CD14-positive monocyte (primary cell): ENCODE data around the gene HTR5A. TPM values are rescaled to one million over a fixed set of nuclear protein-coding genes. Genes with fewer than 3 reads are reported as not detected.

ENCODE experiments used
- DNase-seq, 3 donors: peaks; one replicate each; pipeline ENCODE4 v3.0.0-alpha.2; 2011 to 2022
- H2AFZ ChIP-seq: 2 replicates; pipeline ENCODE4 v1.6.0; 2012; ENCODE audit warnings: mild to moderate bottlenecking, low read depth, low read length, inconsistent platforms; ENCODE audit not compliant: insufficient read depth, poor library complexity, severe bottlenecking
- H3K27ac ChIP-seq, 2 donors: 1 replicate in 1 of 2; 2 replicates in 1 of 2; pipeline ENCODE4 v1.5.1; 2012 to 2013; ENCODE audit warnings: low read length in 2 of 2, control low read depth in 1 of 2, inconsistent platforms in 1 of 2, low read depth in 1 of 2, mild to moderate bottlenecking in 1 of 2
- H3K27me3 ChIP-seq, 2 donors: one replicate each; pipeline versions ENCODE4 v1.6.0 to v1.6.1; 2011 to 2013; ENCODE audit warnings: low read length in 2 of 2; ENCODE audit not compliant: control insufficient read depth in 2 of 2, insufficient read depth in 2 of 2
- H3K36me3 ChIP-seq, 2 donors: replicated peaks in 1 of 2; 1 replicate in 1 of 2; 2 replicates in 1 of 2; pipeline versions ENCODE4 v1.5.1 to v1.6.1; 2012 to 2013; ENCODE audit warnings: low read length in 2 of 2, control low read depth in 1 of 2, inconsistent platforms in 1 of 2, mild to moderate bottlenecking in 1 of 2; ENCODE audit not compliant: insufficient read depth in 2 of 2, control insufficient read depth in 1 of 2
- H3K4me1 ChIP-seq, 2 donors: 1 replicate in 1 of 2; 2 replicates in 1 of 2; pipeline versions ENCODE4 v1.5.1 to v1.6.1; 2012 to 2013; ENCODE audit warnings: low read length in 2 of 2, control low read depth in 1 of 2, inconsistent platforms in 1 of 2, mild to moderate bottlenecking in 1 of 2, moderate library complexity in 1 of 2; ENCODE audit not compliant: insufficient read depth in 2 of 2, control insufficient read depth in 1 of 2
- H3K4me2 ChIP-seq: replicated peaks from 2 replicates; pipeline ENCODE3; 2012; ENCODE audit warnings: low read length, moderate library complexity, mild to moderate bottlenecking; ENCODE audit not compliant: poor library complexity, severe bottlenecking; ENCODE audit errors: extremely low read depth
- H3K4me3 ChIP-seq, 3 experiments: fragments of 200-600 bp in 1 of 3; sonication (generic) in 1 of 3; replicated peaks in 1 of 3; 1 replicate in 2 of 3; 2 replicates in 1 of 3; pipeline ENCODE4 v1.5.1; 2011 to 2013; ENCODE audit warnings: low read length in 3 of 3, mild to moderate bottlenecking in 3 of 3, control low read depth in 2 of 3, low read depth in 2 of 3, inconsistent platforms in 1 of 3, moderate library complexity in 1 of 3
- H3K79me2 ChIP-seq: 2 replicates; pipeline ENCODE4 v1.6.0; 2012; ENCODE audit warnings: mild to moderate bottlenecking, control low read depth, inconsistent platforms, low read length, moderate library complexity; ENCODE audit not compliant: insufficient read depth
- H3K9ac ChIP-seq: 2 replicates; pipeline ENCODE4 v1.6.0; 2017; ENCODE audit warnings: low read length, mild to moderate bottlenecking; ENCODE audit not compliant: insufficient read depth, poor library complexity, severe bottlenecking
- H3K9me3 ChIP-seq, 2 donors: replicated peaks in 1 of 2; 1 replicate in 1 of 2; 2 replicates in 1 of 2; pipeline versions ENCODE4 v1.5.1 to v1.6.1; 2012 to 2013; ENCODE audit warnings: low read length in 2 of 2, control low read depth in 1 of 2; ENCODE audit not compliant: control insufficient read depth in 1 of 2, insufficient read depth in 1 of 2
- H4K20me1 ChIP-seq: 2 replicates; pipeline ENCODE4 v1.6.0; 2012; ENCODE audit warnings: mild to moderate bottlenecking, low read length, control low read depth, moderate library complexity; ENCODE audit not compliant: insufficient read depth
- H3K27ac Mint-ChIP-seq, 7 donors: one replicate each; pipeline ENCODE4 v1.8.0; 2020; ENCODE audit warnings: mild to moderate bottlenecking in 7 of 7, mixed read lengths in 7 of 7, moderate library complexity in 6 of 7, inconsistent platforms in 2 of 7
- H3K27me3 Mint-ChIP-seq, 3 donors: one replicate each; pipeline ENCODE4 v1.8.0; 2021 to 2022; ENCODE audit warnings: low read depth in 3 of 3, mild to moderate bottlenecking in 3 of 3, mixed read lengths in 3 of 3, moderate library complexity in 3 of 3, inconsistent platforms in 1 of 3
- H3K36me3 Mint-ChIP-seq, 2 donors: one replicate each; pipeline ENCODE4 v1.8.0; 2020; ENCODE audit warnings: mixed read lengths in 2 of 2, inconsistent platforms in 1 of 2, mild to moderate bottlenecking in 1 of 2
- H3K4me1 Mint-ChIP-seq: one replicate; pipeline ENCODE4 v1.8.0; 2020; ENCODE audit warnings: mild to moderate bottlenecking, mixed read lengths
- H3K4me3 Mint-ChIP-seq, 2 donors: one replicate each; pipeline ENCODE4 v1.8.0; 2020; ENCODE audit warnings: mild to moderate bottlenecking in 2 of 2, mixed read lengths in 2 of 2, moderate library complexity in 1 of 2
- H3K9me3 Mint-ChIP-seq, 7 donors: one replicate each; pipeline ENCODE4 v1.8.0; 2020 to 2022; ENCODE audit warnings: mixed read lengths in 7 of 7, mild to moderate bottlenecking in 6 of 7, moderate library complexity in 6 of 7, inconsistent platforms in 2 of 7
- WGBS: methylation state at CpG from one replicate; pipeline ENCODE4 v1.1.5; 2013; ENCODE audit warnings: missing lambda C conversion rate; ENCODE audit not compliant: insufficient coverage; 5-methylcytosine and 5-hydroxymethylcytosine counted together
- intact Hi-C, 2 donors: fragments of 100-400 bp; cut with micrococcal nuclease; formaldehyde crosslinking; loops; one replicate each; pipeline versions ENCODE4 v1.15.0 to v1.15.1; 2023
- polyA plus RNA-seq, 3 donors: library from polyadenylated mRNA; depleted of rRNA in 1 of 3; unstranded in 2 of 3; stranded (reverse) in 1 of 3; fragments of 300-500 nt in 2 of 3; fragments of >200 nt in 1 of 3; fragmentation: Illumina TruSeq in 2 of 3; gene quantifications; 1 replicate in 2 of 3; 2 replicates in 1 of 3; pipeline ENCODE4 v1.2.3, GENCODE V29; 2012 to 2021
- TF ChIP-seq, protein P1 (sequence below): fragments of 200-600 bp; IDR thresholded peaks from one replicate; pipeline ENCODE4 v1.8.0; 2022; ENCODE audit warnings: antibody characterized with exemption, mild to moderate bottlenecking

HTR5A gene
- polyA plus RNA-seq, 3 donors = not detected

DNA sequence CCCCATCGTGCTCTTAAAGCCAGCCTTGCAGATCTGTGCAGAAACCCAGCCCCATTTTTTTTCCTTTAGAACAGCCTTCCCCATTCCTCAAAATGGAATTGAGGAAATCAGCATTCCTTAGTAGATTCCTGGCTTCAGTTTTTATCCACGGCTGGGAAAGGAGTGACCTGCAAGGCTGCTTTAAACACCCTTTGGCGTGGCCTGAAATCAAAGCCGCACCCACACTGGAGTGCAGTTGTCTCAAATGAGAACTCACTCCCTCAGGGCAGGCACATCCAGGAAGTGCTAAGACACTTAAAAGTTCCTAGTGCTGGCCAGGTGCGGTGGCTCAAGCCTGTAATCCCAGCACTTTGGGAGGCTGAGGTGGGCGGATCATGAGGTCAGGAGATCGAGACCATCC is 34.8 kb downstream of the HTR5A start:
- no peaks in the 10 kb centered on the region for H3K27me3 ChIP-seq
- TF ChIP-seq, protein P1, sequence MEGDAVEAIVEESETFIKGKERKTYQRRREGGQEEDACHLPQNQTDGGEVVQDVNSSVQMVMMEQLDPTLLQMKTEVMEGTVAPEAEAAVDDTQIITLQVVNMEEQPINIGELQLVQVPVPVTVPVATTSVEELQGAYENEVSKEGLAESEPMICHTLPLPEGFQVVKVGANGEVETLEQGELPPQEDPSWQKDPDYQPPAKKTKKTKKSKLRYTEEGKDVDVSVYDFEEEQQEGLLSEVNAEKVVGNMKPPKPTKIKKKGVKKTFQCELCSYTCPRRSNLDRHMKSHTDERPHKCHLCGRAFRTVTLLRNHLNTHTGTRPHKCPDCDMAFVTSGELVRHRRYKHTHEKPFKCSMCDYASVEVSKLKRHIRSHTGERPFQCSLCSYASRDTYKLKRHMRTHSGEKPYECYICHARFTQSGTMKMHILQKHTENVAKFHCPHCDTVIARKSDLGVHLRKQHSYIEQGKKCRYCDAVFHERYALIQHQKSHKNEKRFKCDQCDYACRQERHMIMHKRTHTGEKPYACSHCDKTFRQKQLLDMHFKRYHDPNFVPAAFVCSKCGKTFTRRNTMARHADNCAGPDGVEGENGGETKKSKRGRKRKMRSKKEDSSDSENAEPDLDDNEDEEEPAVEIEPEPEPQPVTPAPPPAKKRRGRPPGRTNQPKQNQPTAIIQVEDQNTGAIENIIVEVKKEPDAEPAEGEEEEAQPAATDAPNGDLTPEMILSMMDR = no peak
- no peak overlapping the region for H3K27ac ChIP-seq
- 88% methylated on average over 4 of the region's 7 CpGs for WGBS
- no peaks in the 10 kb centered on the region for H3K79me2 ChIP-seq
- H4K20me1 ChIP-seq = no peaks in the 10 kb centered on the region
- H3K9ac ChIP-seq = no peak overlapping the region
- no peaks in the 10 kb centered on the region for H3K36me3 Mint-ChIP-seq
- no peak overlapping the region for H3K27ac Mint-ChIP-seq
- H3K4me3 Mint-ChIP-seq = no peak overlapping the region
- intact Hi-C loops = no loop called here
- H3K36me3 ChIP-seq = no peaks in the 10 kb centered on the region
- H3K4me2 ChIP-seq = no peak overlapping the region
- no peaks in the 10 kb centered on the region for H3K9me3 ChIP-seq
- DNase-seq = no peak
- peaks cover 0 to 5% (median 0%) of the 10 kb centered on the region in 3 donors for H3K27me3 Mint-ChIP-seq
- H3K4me1 ChIP-seq = no peaks in the 10 kb centered on the region
- H3K9me3 Mint-ChIP-seq = peaks cover 0 to 4% (median 0%) of the 10 kb centered on the region in 7 donors
- H3K4me3 ChIP-seq = no peak overlapping the region
- H3K4me1 Mint-ChIP-seq = no peaks in the 10 kb centered on the region
- H2AFZ ChIP-seq = no peak overlapping the region

DNA sequence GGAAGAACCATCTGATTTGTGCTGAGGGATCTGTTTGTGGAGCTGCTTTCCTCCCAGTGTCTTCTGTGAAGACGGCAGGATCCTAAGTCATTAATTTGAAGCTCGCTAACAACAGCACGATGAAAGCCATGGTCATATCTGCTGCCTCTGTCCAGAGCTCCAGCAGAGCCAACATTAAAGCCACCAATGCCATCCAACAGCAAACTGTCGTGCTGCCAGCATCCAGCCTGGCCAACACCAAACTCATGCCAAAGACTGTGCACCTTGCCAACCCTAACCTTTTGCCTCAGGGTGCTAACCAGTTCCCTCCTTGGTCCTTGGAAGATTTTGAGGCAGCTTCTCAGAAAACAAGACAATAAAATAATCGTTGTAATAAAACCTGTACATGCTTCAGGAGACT is 36.2 kb downstream of the HTR5A start:
- Mint-ChIP-seq H3K4me3 (no peak overlapping the region), H3K27me3 (peaks cover 0 to 6% (median 1%) of the 10 kb centered on the region in 3 donors), H3K9me3 (peaks cover 0 to 4% (median 0%) of the 10 kb centered on the region in 7 donors), H3K27ac (no peak overlapping the region), H3K36me3 (no peaks in the 10 kb centered on the region), H3K4me1 (no peaks in the 10 kb centered on the region)
- Histone ChIP-seq H4K20me1 (no peaks in the 10 kb centered on the region), H3K4me2 (no peak overlapping the region), H3K9me3 (no peaks in the 10 kb centered on the region), H2AFZ (no peak overlapping the region), H3K4me1 (no peaks in the 10 kb centered on the region), H3K79me2 (no peaks in the 10 kb centered on the region), H3K27ac (no peak overlapping the region), H3K27me3 (no peaks in the 10 kb centered on the region), H3K9ac (no peak overlapping the region), H3K36me3 (no peaks in the 10 kb centered on the region), H3K4me3 (no peak overlapping the region)
- intact Hi-C loops = no loop called here
- no peak for DNase-seq
- 96% methylated on average over 4 of the region's 5 CpGs for WGBS
- TF ChIP-seq, protein P1 = no peak
